HEK293T (cell line): Measurements from ENCODE around the gene TDG.

ENCODE experiments used
- CTCF ChIA-PET: fragments of 350-600 bp; formaldehyde crosslinking; extraction: SDS; loops from one replicate; lab custom pipeline; 2021; ENCODE audit warnings: antibody characterized with exemption, inconsistent platforms; lab: Yijun Ruan, JAX
- POLR2A ChIA-PET: fragments of 350-600 bp; formaldehyde crosslinking; extraction: SDS; loops from one replicate; lab custom pipeline; 2020; ENCODE audit warnings: antibody characterized with exemption, inconsistent platforms; lab: Yijun Ruan, JAX
- DNase-seq: peaks from one replicate; pipeline ENCODE4 v3.0.0; 2012; ENCODE audit warnings: mixed read lengths; ENCODE audit errors: extremely low spot score
- ARNT ChIP-seq: fragments of 450-650 bp; IDR thresholded peaks from 2 replicates; pipeline ENCODE4 v1.6.1; 2017; ENCODE audit warnings: mild to moderate bottlenecking
- BHLHE40 ChIP-seq: fragments of 450-650 bp; IDR thresholded peaks from 2 replicates; pipeline ENCODE4 v1.6.1; 2016; ENCODE audit warnings: mild to moderate bottlenecking, moderate library complexity, borderline replicate concordance
- CTBP1 ChIP-seq: fragments of 450-650 bp; IDR thresholded peaks from 2 replicates; pipeline ENCODE4 v1.6.1; 2016; ENCODE audit warnings: borderline replicate concordance
- ELF4 ChIP-seq: fragments of 450-650 bp; IDR thresholded peaks from 2 replicates; pipeline ENCODE4 v1.6.1; 2017; ENCODE audit warnings: antibody characterized with exemption
- FOXA1 ChIP-seq: fragments of 450-650 bp; IDR thresholded peaks from 2 replicates; pipeline ENCODE4 v1.6.1; 2016; ENCODE audit warnings: mild to moderate bottlenecking
- FOXK2 ChIP-seq: fragments of 450-650 bp; IDR thresholded peaks from 2 replicates; pipeline ENCODE4 v1.6.1; 2016; ENCODE audit warnings: mild to moderate bottlenecking
- FOXM1 ChIP-seq: fragments of 450-650 bp; IDR thresholded peaks from 2 replicates; pipeline ENCODE4 v1.6.1; 2017; ENCODE audit warnings: mild to moderate bottlenecking, borderline replicate concordance
- HDGF ChIP-seq: fragments of 450-650 bp; IDR thresholded peaks from 2 replicates; pipeline ENCODE4 v1.6.1; 2017; ENCODE audit warnings: antibody characterized with exemption, borderline replicate concordance
- L3MBTL2 ChIP-seq: fragments of 450-650 bp; conservative IDR thresholded peaks from 2 replicates; pipeline ENCODE4 v1.6.1; 2016; ENCODE audit warnings: mild to moderate bottlenecking
- LEF1 ChIP-seq: fragments of 450-650 bp; IDR thresholded peaks from 2 replicates; pipeline ENCODE4 v1.6.1; 2017; ENCODE audit warnings: mild to moderate bottlenecking, borderline replicate concordance
- NFRKB ChIP-seq: fragments of 450-650 bp; IDR thresholded peaks from 2 replicates; pipeline ENCODE4 v1.6.1; 2016; ENCODE audit warnings: mild to moderate bottlenecking, moderate library complexity
- PKNOX1 ChIP-seq: fragments of 450-650 bp; IDR thresholded peaks from 2 replicates; pipeline ENCODE4 v1.6.1; 2016
- SP1 ChIP-seq: fragments of 450-650 bp; IDR thresholded peaks from 2 replicates; pipeline ENCODE4 v1.6.1; 2017
- SUZ12 ChIP-seq: fragments of 450-650 bp; IDR thresholded peaks from 2 replicates; pipeline ENCODE4 v1.6.1; 2016; ENCODE audit warnings: mild to moderate bottlenecking
- TARDBP ChIP-seq: fragments of 450-650 bp; IDR thresholded peaks from 2 replicates; pipeline ENCODE4 v1.6.1; 2016
- ZNF384 ChIP-seq: fragments of 450-650 bp; IDR thresholded peaks from 2 replicates; pipeline ENCODE4 v1.6.1; 2016

The TDG gene

GRCh38 chr12:103936679-103937078 is 29.0 kb upstream of the TDG start:
- ChIA-PET CTCF (no interaction called here), POLR2A (no interaction called here)
- TF ChIP-seq NFRKB (no peak), SP1 (no peak), FOXM1 (no peak), CTBP1 (no peak), BHLHE40 (no peak), HDGF (no peak), TARDBP (no peak), ZNF384 (no peak), ARNT (no peak), ELF4 (no peak), SUZ12 (no peak)
- DNase-seq: no peak

GRCh38 chr12:103944964-103945363 is 20.7 kb upstream of the TDG start:
- POLR2A ChIA-PET: interaction anchor here (1.4 kb wide), 1 partner anchor 15 kb away, joined by 6 read pairs; the partner anchor contains the start of gene HSP90B1
- DNase-seq: no peak
- CTCF ChIA-PET: interaction anchor here (0.6 kb wide), 1 partner anchor 74 kb away, joined by 8 read pairs; no protein-coding TSS in a partner anchor
- no peak for TF ChIP-seq BHLHE40
- 0 out of 2 replicates have a peak, but pooled peaks have one; percentile 14 for TF ChIP-seq ELF4

DNA sequence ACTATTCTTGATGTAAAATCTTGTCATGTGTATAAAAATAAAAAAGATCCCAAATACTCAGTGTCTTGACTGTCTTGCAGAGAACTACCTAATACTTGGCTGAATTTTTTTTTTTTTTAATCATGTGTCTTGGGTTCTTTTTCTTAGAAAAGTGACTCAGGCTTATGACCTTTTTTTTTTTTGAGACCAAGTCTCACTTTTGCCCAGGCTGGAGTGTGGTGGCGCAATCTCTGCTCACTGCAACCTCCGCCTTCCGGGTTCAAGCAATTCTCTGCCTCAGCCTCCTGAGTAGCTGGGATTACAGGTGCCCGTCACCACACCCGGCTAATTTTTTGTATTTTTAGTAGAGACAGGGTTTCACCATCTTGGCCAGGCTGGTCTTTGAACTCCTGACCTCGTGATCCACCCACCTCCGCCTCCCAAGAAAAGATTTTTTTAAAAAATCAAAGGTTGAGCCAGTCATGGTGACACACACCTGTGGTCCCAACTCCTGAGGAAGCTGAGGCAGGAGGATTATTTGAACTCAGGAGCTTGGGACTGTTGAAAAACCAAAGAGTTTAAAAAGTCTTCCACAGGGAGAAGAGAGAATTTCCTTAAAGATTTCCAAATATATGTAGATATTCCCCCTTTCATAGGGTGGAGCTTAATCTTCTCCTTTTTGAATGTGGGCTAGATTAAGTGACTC is 17.7 kb upstream of the TDG start:
- TF ChIP-seq NFRKB (no peak), BHLHE40 (no peak), L3MBTL2 (no peak), LEF1 (no peak), ELF4 (no peak), SP1 (no peak), SUZ12 (no peak), CTBP1 (no peak), FOXA1 (no peak)
- CTCF ChIA-PET: no interaction called here
- POLR2A ChIA-PET: interaction anchor here (2.4 kb wide), 1 partner anchor 18 kb away, joined by 11 read pairs; the partner anchor contains the start of gene TDG
- no peak for DNase-seq

GRCh38 chr12:103948746-103949406 is 16.8 kb upstream of the TDG start:
- CTCF ChIA-PET: no interaction called here
- TF ChIP-seq FOXA1 (no peak), ZNF384 (no peak), FOXM1 (no peak), HDGF (no peak), BHLHE40 (no peak), NFRKB (no peak), ELF4 (no peak), FOXK2 (no peak), TARDBP (no peak), CTBP1 (no peak), LEF1 (no peak), ARNT (no peak), SP1 (no peak), L3MBTL2 (no peak)
- no peak for DNase-seq
- POLR2A ChIA-PET: interaction anchor here (0.6 to 2.4 kb wide), 2 partner anchors 17 to 33 kb away, joined by 3 to 11 read pairs; partner anchors contain the start of gene TDG

DNA sequence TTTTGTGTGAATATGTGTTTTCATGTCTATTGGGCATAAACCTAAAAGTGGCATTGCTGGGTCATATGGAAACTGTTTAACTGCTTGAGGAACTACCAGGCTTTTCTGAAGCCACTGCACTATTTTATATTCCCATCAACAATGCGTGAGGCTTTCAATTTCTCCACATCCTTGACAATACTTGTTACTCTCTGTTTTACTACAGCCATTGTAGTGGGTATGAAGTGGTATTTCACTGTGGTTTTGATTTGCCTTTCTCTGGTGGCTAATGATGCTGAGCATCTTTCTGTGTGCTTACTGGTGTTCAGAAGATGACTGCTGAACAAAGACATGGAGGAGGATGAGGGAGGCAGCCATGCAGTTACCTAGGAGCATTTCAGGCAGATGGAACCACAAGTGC is 13.2 kb upstream of the TDG start:
- POLR2A ChIA-PET: interaction anchor here (4.8 to 6.6 kb wide), 2 partner anchors 14 to 23 kb away, joined by 26 to 111 read pairs; partner anchors contain the start of genes HSP90B1 and TDG
- CTCF ChIA-PET: no interaction called here
- DNase-seq: no peak
- no peak for TF ChIP-seq CTBP1
- TF ChIP-seq FOXM1: no peak
- no peak for TF ChIP-seq BHLHE40
- no peak for TF ChIP-seq FOXK2
- TF ChIP-seq ZNF384: no peak
- no peak for TF ChIP-seq L3MBTL2
- TF ChIP-seq NFRKB: no peak
- no peak for TF ChIP-seq PKNOX1
- no peak for TF ChIP-seq SUZ12
- no peak for TF ChIP-seq HDGF
- TF ChIP-seq ELF4: no peak
- no peak for TF ChIP-seq LEF1
- no peak for TF ChIP-seq FOXA1
- TF ChIP-seq TARDBP: no peak
- no peak for TF ChIP-seq SP1
- no peak for TF ChIP-seq ARNT

GRCh38 chr12:103955811-103956508 is 9.7 kb upstream of the TDG start:
- TF ChIP-seq L3MBTL2 (no peak), HDGF (no peak), ELF4 (no peak), NFRKB (no peak), LEF1 (no peak), ZNF384 (no peak), SP1 (no peak), PKNOX1 (no peak), CTBP1 (no peak), FOXK2 (no peak), FOXA1 (no peak)
- ChIA-PET POLR2A (interaction anchor here (1.0 to 6.6 kb wide), 4 partner anchors 10 to 182 kb away, joined by 3 to 111 read pairs (median 16); partner anchors contain the start of genes HSP90B1, NFYB and TDG), CTCF (interaction anchor here (0.7 kb wide), 1 partner anchor 9 kb away, joined by 3 read pairs; the partner anchor contains the start of gene TDG)
- DNase-seq: peak; percentile 10
